NCI-H345 treated with DMSO at 0.1 percent for 48 hours (cell line): ENCODE results near the gene SLC6A11.

Experiments
- DNase-seq: peaks from one replicate; lab custom pipeline; 2025; ENCODE audit not compliant: unreplicated experiment; lab: John Stamatoyannopoulos, UW

The SLC6A11 gene

GRCh38 chr3:10974746-10975375, 158.8 kb downstream of the SLC6A11 start:
- DNase-seq, result no peak

DNA sequence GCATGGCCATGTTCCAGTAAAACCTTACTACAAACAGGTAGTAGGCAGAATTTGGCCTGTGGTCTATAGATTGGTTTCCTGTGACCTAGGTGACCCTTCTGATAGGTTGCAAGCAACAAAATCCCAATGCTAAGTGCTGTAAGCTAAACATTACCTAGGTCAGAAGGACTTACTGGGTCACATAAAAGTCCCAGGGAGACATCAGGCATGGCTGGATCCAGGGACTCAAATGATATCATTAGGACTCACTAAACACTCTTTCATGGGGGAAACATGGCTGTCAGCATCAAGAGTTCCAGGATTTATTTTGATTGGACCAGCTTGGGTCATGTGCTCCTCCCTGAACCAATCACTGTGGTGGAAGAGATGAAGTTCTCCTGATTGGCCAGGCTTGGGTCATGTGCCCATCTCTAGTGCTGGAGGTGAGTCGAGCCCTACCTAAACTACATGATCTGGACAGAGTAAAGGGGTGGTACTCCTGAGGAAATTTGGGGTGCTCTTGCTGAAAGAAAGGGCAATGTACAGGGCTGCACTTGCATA, 159.7 kb downstream of the SLC6A11 start:
- DNase-seq, result no peak

DNA sequence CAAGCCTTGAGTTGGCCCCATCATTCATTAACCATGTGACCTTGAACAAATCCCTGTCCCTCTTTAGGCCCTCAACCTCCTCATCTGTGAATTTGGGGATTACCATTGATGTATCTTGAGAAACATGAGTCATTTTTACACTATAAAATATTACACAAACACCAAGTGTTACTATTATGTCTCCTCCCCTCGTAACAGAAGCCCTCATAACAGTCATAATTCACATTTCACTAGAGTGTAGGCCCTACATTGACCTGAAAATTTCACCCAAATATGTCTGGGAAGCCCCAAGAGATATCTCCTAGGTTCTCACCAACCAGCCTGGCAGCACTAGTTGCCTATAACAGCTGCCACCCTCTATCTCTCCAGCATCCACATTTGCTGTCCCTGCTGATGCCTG, 160.7 kb downstream of the SLC6A11 start:
- no peak for DNase-seq

- no peak for DNase-seq
Measured at GRCh38 chr3:10977892-10978510, 162.0 kb downstream of the SLC6A11 start.

DNA sequence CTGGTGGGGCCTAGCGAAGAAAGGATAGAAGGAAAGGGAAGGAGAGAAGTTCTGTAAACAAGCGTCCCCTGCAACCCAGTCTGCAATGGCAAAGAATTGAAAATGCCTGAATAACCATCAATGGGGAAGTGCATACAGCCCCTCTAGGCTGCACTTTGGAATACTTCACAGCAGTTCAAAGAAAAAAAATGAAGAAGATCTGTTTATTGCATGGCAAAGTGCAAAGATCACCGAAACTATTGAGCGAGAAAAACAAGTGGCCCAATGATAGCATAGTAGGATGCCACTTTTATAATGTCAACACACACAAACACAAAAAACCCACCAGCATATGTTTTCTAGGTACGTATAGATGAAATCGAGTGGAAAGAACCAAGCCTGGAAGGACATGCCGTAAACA, 162.9 kb downstream of the SLC6A11 start:
- no peak for DNase-seq

DNA sequence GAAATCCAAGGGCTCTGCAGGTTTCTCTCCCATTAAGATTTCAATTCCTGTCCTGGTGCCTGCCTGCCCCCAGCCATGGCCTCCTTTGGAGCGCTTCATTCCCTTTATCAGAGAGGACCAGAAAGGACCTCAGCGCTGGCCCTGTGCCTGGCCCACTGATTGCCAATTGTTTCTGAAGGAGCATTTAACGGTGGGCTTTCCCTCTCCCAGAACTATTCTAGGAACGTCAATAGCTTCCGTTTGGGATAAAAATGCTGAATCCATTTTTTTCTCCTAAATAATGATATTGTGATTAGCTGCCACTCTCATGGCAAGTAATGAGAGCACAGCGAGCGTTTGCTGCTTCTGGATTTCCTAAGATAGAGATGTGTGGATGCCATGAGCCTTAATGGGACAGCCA, 164.3 kb downstream of the SLC6A11 start:
- DNase-seq, result no peak

DNA sequence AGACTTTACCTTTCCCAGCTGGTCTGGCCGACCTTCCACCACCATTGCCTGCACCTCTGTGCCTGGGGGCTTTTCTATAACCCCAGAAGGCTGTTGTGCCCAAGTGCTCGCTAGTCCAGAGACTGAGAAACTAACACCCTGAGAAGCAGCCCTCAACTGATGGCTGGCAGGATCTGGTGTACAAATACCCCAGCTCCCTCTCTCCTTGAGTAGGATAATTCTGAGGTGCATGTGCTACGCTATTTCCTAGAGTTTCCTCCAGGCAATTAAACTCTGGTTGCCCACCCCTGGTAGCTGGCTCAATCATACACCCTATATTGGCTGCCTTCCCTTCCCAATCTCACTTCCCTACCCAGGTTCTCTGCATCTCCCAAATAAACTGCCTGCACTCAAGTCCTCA, 165.0 kb downstream of the SLC6A11 start:
- no peak for DNase-seq

- no peak for DNase-seq
Measured at GRCh38 chr3:10981961-10982360, 165.9 kb downstream of the SLC6A11 start.

DNA sequence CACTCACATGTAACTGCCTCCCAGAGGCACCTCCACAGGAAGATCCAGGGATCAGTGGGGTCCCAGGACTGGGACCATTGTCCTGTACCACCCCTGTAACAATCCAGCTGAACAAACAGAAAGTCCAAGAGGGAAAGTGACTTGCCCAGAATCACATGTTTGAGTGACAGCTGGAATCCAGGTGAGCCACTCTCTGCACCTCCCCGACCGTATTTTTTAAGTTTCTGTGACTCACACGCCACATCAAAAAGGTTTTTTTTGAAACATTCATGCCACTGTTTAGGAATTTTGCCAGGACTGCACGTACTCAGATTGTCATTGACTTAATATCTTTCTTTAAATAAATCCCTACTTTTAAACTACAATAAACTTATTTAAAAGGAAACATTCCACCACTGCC, 166.8 kb downstream of the SLC6A11 start:
- no peak for DNase-seq

GRCh38 chr3:10983219-10983916, 167.3 kb downstream of the SLC6A11 start:
- DNase-seq, result no peak

- DNase-seq, result no peak
Measured at GRCh38 chr3:10984371-10984896, 168.4 kb downstream of the SLC6A11 start.

DNA sequence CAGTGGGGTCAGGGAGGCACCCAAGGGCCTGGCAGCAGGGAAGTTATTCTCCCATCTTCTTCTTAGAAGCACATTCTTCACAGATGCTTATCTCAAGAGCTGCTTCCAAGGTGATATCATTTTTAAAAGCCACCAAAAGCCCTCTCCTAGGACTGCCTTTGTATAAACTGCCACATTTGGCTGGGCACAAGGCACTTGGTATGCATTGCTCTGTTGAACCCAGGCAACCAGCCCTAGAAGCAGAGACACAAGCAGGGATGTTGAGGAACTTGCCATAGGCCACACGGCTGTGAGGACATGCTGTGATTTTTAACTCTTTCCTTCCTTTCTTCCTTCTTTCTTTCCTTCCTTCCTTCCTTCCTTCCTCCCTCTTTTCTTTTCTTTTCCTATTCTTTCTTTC, 169.2 kb downstream of the SLC6A11 start:
- no peak for DNase-seq

DNA sequence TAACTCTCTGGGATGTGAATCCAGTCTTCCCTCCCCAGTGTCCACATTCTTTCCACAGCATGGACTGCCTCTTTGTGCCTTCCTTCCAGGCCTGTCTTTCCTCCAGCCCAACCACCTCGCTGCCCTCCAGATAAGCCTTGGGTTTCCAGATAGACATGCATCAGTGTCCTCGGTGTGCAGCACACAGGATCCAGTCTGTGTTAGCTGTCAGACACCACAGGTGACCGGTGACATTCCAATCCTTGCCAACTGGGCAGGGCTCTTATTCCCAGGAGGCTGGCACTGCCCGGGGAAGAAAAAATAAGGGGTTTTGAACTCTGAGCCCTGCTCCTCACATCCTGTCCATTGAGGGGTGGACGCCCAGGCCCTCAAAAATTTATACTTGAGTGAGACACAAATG, 170.6 kb downstream of the SLC6A11 start:
- DNase-seq, result no peak

DNA sequence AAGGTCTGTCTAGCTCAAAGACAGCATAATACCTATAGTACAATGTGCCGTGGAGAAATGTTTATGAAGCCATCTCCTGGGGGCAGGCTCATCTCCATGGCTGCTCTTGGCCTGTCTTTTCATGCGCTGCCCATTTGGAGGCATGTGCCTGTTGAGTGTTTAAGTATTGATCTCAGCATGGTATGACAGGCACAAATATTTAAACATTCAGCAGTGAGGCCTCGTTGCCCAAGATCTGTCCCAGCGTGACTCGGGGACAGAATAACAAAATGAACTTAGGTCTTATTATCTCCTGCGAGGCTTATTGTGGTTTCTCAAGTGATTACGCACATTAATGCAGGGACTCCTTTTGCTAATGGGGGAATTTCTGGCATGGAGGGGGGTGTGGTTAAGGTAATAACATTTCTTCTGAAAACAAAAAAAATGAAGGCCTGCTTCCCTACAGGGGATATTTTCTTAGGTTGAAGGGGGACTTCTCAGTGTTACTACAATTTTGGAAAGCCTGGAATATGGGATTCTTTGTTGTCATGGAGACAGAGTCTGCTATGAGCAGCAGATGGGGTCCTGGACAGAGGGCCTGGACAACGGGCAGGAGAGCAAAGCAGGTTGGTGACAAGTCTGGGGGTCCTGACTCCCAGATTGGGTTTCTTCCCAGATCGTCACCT, 172.1 kb downstream of the SLC6A11 start:
- no peak for DNase-seq

- no peak for DNase-seq
Measured at GRCh38 chr3:10988991-10989484, 173.0 kb downstream of the SLC6A11 start.
